ENCODE data around the gene RNF217.
"Not testable (repeated sequence)": the region's sequence is repeated elsewhere in the genome, so short reads cannot be mapped to it uniquely, and the experiment has no call there.

The RNF217 gene

GRCh38 chr6:125057392-125058246, 95.4 kb downstream of the RNF217 start:
- no peak for DNase-seq (ENCODE audit: low read depth, low spot score)

DNA sequence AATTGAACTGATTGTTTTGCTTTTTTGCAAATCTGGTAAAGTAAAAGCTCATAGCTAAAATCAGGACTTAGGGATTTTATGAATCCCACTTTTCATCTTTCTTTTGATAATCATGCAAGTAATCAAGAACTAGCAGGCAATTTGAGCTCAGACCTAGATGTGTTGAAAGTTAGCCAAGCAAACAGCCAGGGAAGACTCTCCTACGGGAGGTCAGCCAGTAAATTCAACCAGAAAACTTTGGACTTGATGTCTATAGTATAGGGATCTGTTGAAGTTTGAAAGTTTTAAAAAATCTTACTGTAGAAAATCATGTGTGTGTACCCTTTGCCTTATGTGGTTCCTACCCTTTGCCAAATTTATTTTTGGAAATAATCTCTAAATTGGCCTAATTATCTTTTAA, 96.3 kb downstream of the RNF217 start:
- no peak for DNase-seq (ENCODE audit: low read depth, low spot score)

DNA sequence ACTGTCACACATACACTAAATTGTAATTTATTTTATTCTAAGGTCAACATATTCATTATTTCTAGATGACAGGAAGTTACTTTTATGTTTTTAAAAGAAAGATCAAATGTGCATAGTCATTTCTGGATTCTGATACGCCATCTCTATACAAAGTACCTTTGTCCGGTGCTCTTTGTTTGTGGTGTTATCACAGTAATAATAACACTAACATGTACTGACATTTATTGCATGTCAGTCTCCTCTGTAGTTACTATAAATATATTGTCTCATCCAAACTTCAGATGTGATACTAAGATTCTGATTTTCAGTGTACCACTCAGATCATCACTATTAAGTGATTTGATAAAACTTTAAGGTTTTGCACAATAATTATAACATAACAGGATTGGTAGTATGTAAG, 101.1 kb downstream of the RNF217 start:
- DNase-seq (ENCODE audit: low read depth, low spot score): no peak

DNA sequence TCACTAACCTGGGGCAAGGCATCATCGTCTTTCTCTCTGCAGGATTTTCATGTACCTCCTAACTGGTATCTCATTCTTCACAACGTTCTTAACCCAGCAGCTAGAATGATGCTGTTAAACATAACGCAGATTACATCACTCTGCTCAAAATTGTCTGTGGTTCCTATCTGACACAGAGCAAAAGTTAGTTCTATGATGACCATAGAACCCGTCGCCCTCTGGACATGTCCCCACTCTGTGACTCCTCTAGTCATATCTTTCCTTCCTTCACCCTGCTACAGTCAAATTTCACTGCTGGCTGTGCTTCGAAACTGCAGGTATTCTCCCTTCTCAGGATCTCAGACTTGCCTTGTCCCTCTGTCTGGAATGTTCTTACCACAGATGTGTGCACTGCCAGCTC, 103.9 kb downstream of the RNF217 start:
- no peak for DNase-seq (ENCODE audit: low read depth, low spot score)

- no peak for DNase-seq (ENCODE audit: low read depth, low spot score)
Observed at GRCh38 chr6:125066964-125067363, 104.7 kb downstream of the RNF217 start.

DNA sequence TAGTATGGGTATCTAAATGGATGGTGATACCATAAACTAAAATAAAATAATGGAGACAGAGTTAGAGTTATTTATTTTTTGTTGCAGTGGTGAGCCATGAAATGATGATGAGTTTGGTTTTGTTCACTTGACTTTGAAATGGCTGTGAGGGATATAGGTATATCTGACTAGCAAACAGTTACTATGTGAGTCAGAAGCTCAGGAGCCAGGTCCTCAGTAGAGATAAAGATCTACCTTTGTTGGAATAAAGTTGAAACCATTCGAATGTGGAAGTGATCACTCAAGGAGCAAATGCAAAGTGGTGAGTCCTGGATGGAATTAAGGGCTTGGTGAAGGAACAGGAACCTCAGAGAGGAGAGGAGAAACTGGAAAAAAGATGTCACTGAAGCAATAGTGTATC, 105.3 kb downstream of the RNF217 start:
- DNase-seq (ENCODE audit: low read depth, low spot score): no peak

GRCh38 chr6:125073071-125073470, 110.8 kb downstream of the RNF217 start:
- no peak for DNase-seq (ENCODE audit: low read depth, low spot score)

GRCh38 chr6:125074120-125074519, 111.9 kb downstream of the RNF217 start:
- no peak for DNase-seq (ENCODE audit: low read depth, low spot score)

GRCh38 chr6:125075073-125075472, 112.8 kb downstream of the RNF217 start:
- not testable (repeated sequence) for DNase-seq (ENCODE audit: low read depth, low spot score)

- no peak for DNase-seq (ENCODE audit: low read depth, low spot score)
Observed at GRCh38 chr6:125075741-125076481, 113.7 kb downstream of the RNF217 start.

- no peak for DNase-seq (ENCODE audit: low read depth, low spot score)
Observed at GRCh38 chr6:125076482-125076742, 114.2 kb downstream of the RNF217 start.

- DNase-seq (ENCODE audit: low read depth, low spot score): no peak
Observed at GRCh38 chr6:125077453-125077852, 115.2 kb downstream of the RNF217 start.

DNA sequence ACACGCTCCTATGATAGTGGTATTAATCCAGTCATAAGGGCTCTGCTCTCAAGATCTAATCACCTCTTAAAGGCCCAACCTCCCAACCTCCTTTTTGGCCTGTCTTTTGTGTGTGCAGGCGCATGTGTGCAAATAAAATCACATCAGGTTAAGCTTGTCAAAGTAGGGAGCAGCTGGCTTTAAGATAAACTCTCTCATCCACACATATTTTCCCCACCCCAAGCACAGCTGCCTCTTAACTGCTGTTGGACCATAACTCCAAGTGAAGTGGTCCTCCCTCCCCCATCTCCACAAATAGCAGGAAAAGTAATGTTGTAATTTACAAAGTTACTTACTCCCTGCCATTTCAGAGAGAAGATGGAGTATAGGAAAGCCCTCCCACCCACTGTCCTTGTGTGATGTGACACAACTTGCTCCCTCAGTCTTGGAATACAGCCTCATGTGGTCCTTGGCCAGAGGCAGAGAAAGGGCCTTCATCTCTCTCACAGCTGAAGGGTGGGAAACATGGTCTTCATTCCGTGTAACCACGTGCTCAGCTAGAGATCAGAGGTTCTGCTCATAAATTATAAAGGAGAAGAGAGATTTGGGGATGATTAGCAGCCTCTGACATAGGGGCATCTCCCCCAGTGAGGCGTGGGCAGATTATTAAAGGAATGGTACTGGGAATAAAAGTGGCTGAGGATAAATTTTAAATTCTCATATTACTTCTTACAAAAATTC, 116.5 kb downstream of the RNF217 start:
- no peak for DNase-seq (ENCODE audit: low read depth, low spot score)

GRCh38 chr6:125082908-125083683, 120.9 kb downstream of the RNF217 start:
- no peak for DNase-seq (ENCODE audit: low read depth, low spot score)

- no peak for DNase-seq (ENCODE audit: low read depth, low spot score)
Observed at GRCh38 chr6:125083684-125083990, 121.4 kb downstream of the RNF217 start.

- no peak for DNase-seq (ENCODE audit: low read depth, low spot score)
Observed at GRCh38 chr6:125086716-125087115, 124.5 kb downstream of the RNF217 start.

DNA sequence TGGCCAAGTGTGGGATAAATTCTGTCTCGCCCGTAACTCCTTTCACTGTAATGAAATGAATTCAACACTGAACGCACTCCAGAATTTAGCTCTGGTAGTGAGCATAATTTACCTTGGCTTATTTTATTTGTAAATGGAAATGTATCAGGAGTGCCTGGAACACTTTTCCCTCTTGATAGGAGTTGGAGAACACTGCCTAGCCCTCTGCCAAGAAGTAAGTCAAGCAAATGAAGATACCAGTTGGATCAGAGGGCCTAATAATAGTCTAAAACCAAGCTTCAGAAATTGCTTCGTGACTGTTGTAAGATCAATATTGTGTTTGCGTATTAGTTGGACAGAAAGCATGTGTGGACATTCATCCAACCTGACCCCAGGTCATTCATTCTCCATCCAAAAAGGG, 126.7 kb downstream of the RNF217 start:
- no peak for DNase-seq (ENCODE audit: low read depth, low spot score)

DNA sequence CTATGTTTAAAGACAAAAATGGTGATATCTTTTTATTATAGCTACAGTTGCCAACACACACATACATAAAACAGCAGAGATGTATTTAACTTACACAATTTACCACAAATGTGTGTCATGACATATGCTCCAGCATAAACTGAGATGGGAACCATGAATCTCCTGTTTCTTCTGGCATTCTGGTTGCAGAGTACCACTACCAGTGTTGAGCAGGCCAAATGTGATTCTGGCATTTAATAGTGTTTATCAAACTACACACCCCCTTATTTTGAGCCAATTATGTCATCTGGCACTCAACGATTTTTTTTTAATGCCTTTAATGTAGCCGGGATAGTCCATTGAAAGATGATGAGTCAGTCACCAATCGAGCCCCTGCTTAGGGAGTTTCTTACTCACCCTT, 132.3 kb downstream of the RNF217 start:
- no peak for DNase-seq (ENCODE audit: low read depth, low spot score)

DNA sequence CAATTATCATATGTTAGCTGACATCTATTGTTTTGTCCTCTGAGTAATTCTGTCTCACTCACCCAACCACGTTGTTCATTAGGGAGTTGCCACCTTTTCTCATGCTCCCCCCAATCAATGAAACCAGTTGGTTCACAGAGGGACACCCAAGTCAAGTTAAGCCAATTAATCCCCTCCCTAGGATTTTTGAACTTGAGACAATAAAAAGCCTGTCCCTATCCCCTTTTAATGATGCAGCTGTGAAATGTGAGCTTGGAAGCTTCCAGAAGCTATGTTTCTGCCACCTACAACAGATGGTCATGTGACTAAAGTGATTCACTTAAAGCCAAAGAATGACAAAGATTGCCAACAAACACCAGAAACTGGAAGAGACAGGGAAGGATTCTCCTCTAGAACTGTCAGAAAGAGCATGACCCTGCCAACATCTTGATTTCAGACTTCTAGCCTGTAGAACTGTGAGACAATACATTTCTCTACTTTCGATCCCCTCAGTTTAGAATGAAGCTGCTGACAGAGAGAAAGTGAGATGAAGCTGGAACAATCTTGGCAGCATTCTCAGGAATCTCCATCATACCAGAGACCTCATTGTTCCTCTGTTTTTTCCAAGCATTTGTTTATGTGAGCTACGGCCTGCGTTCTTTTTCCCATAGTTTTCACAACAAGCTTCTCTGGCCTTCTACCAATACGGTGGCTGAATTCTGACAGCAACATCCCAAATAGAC, 133.5 kb downstream of the RNF217 start:
- no peak for DNase-seq (ENCODE audit: low read depth, low spot score)

GRCh38 chr6:125097186-125097585, 134.9 kb downstream of the RNF217 start:
- DNase-seq (ENCODE audit: low read depth, low spot score): no peak

GRCh38 chr6:125098253-125098652, 136.0 kb downstream of the RNF217 start:
- DNase-seq (ENCODE audit: low read depth, low spot score): no peak

All from iPS DF 19.7 (cell line).